ENCODE data around the gene MAPT.

- TF ChIP-seq, protein P1, sequence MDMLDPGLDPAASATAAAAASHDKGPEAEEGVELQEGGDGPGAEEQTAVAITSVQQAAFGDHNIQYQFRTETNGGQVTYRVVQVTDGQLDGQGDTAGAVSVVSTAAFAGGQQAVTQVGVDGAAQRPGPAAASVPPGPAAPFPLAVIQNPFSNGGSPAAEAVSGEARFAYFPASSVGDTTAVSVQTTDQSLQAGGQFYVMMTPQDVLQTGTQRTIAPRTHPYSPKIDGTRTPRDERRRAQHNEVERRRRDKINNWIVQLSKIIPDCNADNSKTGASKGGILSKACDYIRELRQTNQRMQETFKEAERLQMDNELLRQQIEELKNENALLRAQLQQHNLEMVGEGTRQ (IDR thresholded peaks at IDR 0.05; ENCODE audit: low read depth, low read length), result no peak
- TF ChIP-seq, protein P2, sequence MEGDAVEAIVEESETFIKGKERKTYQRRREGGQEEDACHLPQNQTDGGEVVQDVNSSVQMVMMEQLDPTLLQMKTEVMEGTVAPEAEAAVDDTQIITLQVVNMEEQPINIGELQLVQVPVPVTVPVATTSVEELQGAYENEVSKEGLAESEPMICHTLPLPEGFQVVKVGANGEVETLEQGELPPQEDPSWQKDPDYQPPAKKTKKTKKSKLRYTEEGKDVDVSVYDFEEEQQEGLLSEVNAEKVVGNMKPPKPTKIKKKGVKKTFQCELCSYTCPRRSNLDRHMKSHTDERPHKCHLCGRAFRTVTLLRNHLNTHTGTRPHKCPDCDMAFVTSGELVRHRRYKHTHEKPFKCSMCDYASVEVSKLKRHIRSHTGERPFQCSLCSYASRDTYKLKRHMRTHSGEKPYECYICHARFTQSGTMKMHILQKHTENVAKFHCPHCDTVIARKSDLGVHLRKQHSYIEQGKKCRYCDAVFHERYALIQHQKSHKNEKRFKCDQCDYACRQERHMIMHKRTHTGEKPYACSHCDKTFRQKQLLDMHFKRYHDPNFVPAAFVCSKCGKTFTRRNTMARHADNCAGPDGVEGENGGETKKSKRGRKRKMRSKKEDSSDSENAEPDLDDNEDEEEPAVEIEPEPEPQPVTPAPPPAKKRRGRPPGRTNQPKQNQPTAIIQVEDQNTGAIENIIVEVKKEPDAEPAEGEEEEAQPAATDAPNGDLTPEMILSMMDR (conservative IDR thresholded peaks at IDR 0.05; ENCODE audit: low read depth, low read length), result no peak
- no peak for TF ChIP-seq CHD1 (IDR thresholded peaks at IDR 0.05; ENCODE audit: low read depth, low read length)
- no peak for TF ChIP-seq MXI1 (IDR thresholded peaks at IDR 0.05; ENCODE audit: borderline replicate concordance, low read depth, low read length)
- TF ChIP-seq RAD21 (IDR thresholded peaks at IDR 0.05; ENCODE audit: low read length), result no peak
- TF ChIP-seq POLR2A (IDR thresholded peaks at IDR 0.05; ENCODE audit: low read depth, low read length), result no peak
- TF ChIP-seq FOS (IDR thresholded peaks at IDR 0.05; ENCODE audit: low read depth, low read length), result no peak
- no peak for TF ChIP-seq BHLHE40 (IDR thresholded peaks at IDR 0.05; ENCODE audit: low read depth, low read length)
- TF ChIP-seq RFX5 (IDR thresholded peaks at IDR 0.05; ENCODE audit: low read depth, low read length), result no peak
- no peak for TF ChIP-seq CEBPB (IDR thresholded peaks at IDR 0.05; ENCODE audit: low read depth, low read length)
- no peak for TF ChIP-seq NFE2L2 (IDR thresholded peaks at IDR 0.05; ENCODE audit: low read depth, low read length)
- TF ChIP-seq MAFK (IDR thresholded peaks at IDR 0.05; ENCODE audit: low read depth, low read length), result no peak
- TF ChIP-seq, protein P3, sequence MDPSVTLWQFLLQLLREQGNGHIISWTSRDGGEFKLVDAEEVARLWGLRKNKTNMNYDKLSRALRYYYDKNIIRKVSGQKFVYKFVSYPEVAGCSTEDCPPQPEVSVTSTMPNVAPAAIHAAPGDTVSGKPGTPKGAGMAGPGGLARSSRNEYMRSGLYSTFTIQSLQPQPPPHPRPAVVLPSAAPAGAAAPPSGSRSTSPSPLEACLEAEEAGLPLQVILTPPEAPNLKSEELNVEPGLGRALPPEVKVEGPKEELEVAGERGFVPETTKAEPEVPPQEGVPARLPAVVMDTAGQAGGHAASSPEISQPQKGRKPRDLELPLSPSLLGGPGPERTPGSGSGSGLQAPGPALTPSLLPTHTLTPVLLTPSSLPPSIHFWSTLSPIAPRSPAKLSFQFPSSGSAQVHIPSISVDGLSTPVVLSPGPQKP (IDR thresholded peaks at IDR 0.05; ENCODE audit: borderline replicate concordance, low read depth, low read length), result no peak
- TF ChIP-seq SMC3 (IDR thresholded peaks at IDR 0.05; ENCODE audit: low read depth, low read length), result no peak
Observed at GRCh38 chr17:45915263-45915662, 20.9 kb downstream of the MAPT start.

Data from IMR-90 (cell line).